HPDE6-E6E7 (cell line): ENCODE results near the gene RRAD.

Source experiments
- DNase-seq: peaks from one replicate; pipeline ENCODE4 v3.0.0; 2011; ENCODE audit warnings: missing footprints; ENCODE audit errors: extremely low spot score

The RRAD gene

DNA sequence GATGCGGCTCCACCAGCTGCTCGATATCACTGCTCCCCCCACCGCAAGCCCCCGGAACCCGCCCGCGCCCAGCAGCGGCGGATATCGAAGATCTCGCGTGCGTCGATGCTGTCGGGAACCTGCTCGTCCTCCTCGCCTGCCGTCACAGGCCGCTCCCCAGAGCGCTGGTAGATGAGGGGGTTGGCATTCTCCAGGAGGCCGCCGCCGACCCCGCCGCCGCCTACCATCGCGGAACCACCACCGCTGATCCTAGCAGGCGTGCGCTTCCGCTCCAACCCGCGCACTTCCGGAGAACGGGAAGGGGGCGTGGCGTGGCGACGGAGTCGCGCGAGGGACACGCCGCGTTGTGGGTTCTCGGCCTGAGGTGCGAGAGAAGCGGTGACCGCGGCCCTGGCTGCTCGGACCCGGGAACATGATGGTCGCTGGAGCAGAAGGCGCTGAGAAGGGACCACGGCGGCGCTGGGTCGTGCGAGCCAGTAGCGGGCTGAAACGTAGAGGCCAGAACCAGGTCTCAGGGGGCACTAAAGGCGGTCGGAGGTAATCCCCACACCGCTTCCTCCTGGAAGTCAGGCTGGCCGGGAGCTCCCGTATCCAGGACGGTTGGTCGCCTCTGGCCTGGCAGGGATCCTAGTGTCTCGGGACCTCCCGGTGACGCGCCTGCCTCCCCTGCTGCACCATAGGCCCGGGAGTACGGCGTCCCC, 9.0 kb upstream of the RRAD start, which contains the start of gene CIAO2B:
TSS of gene CIAO2B (minus strand) at position 265 of the 701 bp plus-strand sequence. CDS start at position 227, 38 bp downstream.
- peak; percentile 76 for DNase-seq

DNA sequence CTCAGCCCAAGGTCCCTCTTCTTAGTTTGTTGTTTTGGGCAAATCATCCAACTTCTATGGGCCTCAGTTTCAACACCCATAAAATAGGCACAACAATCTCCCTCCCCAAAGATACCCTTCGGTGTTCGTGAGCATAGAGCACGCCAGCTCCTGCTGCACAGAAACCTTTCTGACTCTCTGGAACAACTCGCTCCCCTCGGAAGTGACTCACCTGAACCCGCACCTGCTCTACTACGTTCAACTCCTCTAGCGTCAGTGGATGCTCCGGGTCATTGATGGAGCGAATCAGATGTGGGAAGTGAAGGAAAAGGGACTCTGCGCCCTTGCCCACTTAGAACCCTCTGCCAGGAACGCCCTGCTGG, 8.4 kb upstream of the RRAD start:
- DNase-seq: peak; percentile 77

DNA sequence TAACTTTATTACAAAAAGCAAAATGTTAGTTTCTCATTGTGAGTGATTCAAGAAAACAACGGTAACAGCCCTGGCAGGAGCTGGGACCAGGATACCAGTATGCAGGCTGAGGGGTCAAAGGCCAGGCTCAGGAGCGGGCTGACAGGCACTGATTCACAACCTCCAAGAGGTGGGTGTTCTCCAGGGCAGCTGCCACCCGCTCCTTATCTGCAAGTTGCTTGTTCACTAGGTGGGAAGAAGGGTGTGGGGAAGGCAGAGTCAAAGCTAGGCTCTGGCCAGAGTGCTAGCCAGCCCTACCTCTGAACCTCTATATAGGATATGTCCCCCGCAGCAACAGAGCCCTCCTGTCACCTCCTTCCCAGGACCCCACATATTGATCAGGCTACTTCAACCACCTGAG, 6.7 kb upstream of the RRAD start:
- no peak for DNase-seq

DNA sequence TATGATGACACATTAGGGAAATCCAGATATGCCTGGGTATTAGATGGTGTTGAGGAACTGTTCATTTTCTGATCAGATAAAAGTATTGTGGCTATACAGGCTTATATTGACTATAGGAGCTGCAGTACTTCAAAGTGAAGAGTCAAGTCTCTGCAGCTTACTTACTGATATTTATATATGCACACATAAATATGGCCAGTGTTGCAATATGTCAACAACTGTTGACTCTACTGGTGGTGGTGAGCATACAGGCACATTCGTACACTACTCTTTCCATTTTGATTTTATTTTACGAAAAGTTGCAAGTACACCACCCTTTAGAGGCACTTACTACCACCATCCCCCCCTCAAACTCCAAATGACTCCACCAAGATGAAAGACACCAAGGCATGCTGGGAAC, 6.3 kb upstream of the RRAD start:
- no peak for DNase-seq

DNA sequence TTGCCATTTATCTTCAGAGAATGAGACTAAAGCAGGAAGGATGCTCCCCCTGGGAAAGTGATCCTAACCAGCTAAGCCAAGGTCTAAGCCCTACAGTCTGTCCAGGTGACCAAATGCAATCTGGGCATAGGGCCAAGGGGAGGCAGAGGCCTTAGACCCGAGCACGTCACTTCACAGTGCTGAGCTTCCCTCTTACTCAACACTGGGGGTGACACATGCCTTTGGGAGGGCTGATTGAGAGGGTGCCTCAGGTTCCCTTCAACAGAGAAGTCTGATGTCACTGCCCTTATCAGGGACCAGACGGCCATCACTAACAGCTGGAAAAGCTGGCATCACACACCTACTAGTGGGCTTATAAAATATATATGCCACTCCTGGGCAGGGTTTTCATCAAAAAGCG, 4.9 kb upstream of the RRAD start:
- DNase-seq: peak; percentile 82

DNA sequence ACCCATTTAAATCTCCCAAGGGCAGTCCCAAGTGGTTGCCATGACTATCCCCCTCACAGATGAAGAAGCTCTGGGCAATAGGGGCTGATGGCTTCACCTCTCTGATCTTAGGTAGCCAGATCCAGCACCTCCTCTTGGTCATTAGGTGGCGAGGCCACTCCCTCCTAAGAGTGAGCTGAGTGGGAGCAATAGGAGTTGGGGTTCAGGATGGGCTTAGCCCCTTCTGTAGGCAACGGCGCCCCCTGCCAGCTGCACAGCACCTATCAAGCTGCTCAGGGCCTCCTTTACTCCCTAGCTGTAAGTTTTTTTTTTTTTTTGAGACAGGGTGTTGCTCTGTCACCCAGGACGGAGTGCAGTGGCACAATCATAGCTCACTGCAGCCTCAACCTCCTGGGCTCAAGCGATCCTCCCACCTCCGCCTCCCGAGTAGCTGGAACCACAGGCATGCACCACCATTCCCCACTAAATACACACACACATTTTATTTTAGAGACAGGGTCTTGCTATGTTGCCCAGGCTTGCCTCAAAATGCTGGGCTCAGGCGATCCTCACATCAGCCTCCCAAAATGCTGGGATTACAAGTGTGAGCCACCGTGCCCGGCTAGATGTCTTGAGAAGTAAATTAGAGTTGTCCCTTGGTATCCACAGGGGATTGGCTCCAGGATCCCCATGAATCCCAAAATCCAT, 3.5 kb upstream of the RRAD start:
- DNase-seq: no peak

DNA sequence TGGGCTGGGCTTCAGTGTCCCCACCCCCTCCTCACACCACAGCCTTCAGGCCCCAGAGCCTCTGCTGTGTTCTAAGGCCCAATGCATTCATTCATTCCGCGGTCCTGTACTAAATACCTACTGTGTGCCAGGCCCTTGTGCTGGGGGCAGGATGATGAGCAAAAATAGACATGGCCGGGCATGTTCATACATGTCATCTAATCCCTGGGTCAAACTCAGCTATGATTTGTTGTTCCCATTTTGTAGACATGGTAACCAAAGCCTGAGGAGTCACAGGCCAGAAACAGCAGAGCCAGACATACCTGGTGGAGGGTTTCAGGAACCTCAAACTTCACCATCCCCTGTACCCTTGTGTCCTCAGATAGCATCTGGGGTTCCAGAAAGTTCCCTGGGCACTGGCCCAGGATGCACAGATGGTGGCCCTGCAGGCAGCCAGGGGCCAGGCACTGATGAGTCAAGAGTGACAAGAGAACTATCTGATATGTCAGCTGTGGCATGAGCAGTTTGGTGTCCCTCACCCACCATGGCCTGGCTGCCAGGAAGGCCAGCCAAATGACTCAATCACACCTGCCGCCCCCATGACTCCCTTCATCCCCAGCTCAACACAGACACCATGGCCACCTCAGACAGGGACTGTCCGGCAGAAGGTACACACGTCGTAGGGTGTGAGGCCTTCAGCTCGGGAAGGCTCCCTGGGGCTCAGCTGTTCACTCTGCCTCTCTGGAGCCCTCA, 2.7 kb upstream of the RRAD start:
- DNase-seq: no peak

DNA sequence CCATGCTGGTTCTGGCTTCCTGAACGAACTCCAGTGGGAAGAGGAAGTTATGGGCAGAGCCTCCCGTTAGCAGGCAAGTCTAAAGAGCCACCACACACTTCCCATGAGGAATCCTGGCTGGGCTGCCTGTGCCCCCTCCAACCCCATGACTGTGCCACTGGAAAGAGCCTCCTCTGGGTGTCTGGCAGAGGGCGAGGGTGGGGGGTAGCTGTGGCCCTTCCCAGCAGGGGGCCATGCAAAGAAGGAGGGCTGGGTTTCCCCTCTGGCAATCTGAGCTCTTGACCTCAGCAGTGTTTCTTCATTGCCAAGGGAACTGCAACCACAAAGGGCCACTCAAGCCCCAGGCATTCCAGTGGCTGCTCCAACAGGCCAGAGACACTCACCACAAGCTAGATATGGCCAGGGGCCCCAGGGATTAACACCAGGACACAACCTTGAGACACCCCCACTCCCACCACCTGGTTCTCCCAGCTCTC, 1.7 kb upstream of the RRAD start:
- peak; percentile 81 for DNase-seq

DNA sequence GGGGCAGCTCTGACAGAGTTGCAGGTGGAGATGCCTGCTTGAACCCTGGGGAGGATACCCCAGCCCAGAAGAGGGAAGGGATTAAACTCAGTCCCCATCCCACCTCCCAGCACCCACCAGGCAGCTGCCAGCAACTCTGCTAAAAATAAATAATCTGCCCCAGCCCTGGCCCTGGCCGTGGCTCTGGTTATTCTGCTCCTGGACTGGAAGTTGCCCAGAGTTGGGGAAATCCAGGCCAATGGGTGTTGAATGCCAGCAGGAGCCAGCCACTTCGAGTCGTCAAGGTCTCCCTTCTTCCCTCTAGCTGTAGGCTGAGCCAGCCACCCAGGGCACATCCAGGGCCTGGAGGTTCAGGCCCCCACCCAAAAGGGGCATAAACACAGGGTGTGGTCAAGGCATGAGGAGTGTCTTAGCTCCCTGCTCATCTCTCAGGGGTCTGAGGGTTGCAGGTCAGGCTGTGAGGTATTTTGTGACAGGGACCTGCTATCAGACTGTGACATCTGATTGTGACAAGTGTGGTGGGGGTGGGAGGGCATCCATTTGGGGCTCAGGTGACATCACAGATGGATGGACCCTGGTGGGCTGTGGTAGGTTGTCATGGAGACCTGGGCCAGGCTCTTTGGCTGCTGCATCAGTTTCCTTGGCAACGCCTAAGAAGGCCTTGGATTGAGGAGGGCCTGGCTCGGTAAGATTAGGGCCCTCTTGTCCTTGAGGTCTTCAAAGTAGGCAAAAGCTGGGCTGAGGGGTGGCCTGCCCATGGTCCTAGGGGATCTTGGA, 1.0 kb upstream of the RRAD start:
- no peak for DNase-seq

DNA sequence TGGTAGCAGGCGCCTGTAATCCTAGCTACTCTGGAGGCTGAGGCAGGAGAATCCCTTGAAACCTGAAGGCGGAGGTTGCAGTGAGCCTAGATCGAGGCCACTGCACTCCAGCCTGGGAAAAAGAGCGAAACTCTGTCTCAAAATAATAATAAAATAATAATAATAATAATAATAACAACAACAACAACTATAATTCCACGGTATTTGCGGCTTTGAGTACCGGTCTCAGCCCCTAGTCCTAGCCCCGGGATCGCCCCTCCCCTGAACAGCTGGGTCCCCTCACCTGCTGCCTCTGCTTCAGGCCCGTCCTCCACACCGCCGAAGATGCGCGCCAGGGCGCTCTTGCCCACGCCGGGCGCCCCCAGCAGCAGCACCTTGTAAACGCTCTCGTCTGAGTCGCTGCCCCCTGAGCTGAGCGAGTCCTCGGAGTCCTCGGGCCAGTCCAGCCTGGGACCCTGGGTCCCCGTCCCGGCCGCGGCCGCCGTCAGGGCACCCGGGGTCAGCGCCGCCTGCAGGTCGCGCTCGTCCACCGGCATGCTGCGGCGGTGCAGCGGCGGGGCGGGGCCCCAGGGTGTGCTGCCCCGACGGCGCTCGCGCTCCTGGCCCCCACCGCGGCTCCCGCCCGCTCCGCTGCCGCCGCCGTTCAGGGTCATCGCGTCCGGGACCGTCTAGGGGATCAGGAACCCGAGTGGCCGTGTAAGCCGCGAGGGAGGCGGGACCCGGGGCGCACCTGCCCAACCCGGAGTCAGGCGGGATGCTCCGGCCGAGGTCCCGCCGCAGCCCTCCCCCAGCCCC, 611 bp downstream of the RRAD start:
- no peak for DNase-seq

DNA sequence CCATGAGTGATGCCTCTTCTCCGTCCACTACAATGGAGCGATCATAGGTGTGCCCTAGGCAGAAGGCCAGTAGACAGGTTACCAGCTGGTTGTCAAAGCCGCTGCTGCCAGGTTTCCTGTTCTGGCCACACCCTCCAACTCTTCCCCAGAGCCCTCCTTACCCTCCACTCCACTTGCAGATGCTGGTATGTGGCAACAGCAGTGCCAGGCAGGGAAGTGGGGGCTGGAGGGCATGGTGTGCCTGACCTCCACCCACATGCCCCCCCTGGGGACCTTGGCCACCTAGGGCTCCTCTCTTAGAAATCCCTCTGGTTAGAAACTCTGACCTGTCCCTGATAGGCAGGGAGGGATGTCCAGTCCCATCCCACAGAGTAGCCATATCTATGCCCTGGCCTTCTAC, 1.5 kb downstream of the RRAD start:
- DNase-seq: no peak

DNA sequence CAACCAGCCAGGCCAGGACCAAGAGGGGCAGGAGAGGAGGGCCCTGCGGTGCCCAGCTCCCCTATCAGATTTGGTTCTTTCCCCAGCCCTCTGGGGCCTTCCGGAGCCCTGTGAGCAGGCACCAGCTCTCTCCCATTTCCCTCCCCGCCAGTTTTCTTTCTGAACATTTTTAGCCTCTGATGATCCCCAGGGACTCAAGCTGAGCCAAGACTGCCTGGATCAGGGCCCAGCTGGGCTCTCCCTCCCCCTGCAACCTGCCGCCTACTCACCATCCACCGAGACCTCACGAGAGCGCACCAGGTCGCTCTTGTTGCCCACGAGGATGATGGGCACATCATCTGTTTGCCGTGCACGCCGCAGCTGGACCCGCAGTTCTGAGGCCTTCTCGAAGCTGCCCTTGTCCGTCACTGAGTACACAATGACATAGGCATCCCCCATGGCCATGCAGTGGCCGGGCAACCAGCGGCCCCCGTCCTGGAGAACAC, 2.0 kb downstream of the RRAD start:
- DNase-seq: no peak

DNA sequence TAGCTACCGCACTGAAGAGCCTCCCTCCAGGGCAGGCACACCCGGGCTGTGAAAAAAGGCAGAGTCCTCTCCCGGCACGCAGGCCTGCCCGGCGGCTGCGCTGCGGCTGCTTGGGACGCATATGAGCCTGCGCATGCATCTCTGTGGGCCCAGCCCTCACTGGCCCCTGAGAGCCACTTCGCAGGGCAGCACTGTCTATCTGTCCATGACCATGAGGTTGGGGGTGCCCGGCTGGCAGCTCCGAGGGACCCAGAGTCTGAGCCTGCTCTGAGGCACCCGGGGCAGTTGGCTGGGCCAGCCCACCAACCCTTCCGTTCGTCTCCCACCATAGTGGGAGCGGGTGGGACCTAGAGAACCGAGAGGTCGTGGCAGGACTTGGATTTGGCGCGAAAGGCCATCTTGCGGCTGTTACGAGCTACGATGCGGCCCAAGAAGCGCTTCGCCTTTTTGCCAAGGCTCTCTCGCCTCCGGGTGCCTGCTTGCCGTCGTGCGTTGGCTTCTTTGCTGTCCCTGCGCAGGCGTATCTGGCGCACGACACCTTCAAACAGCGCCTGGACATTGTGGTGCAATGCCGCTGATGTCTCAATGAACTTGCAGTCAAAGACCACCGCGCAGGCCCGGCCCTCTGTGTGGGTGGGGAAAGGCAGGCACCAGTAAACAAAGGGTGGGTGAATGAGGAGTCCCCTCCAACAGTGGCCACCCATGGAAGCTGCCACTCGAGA, 3.4 kb downstream of the RRAD start:
- no peak for DNase-seq

DNA sequence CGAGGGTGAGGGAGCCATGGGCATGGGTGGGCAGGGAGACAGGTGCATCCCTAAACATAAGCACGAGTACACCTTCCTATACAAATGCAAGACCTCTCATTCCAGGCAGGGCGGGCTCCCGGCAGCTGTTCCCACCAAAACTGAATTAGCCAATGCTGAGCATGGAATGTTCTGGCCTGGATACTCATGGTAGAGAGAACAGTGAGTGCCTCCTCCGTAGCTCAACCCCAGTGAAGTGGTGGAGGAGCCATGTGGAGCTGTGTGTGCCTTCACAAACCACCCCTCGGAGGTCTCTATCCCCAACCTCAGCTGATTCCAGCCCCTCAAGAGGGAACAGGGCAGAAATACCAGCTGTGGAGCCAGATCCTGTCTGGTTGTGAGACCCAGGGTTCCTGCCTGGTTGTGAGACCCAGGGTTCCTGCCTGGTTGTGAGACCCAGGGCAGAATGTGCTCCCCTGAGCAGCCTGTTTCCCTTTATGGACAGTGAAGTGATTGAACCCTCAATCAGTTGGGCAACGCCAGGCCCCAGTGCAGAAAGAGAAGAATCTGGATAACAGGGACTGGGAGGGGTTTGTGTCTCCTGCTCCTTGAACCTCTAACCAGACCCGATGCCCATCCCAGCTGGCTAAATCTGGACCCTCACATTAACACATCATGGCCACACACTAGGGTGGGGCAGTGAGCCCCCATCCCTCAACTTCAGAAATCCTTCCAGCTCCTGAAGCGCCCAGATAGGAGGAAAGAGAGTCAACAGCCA, 4.2 kb downstream of the RRAD start:
- DNase-seq: no peak

DNA sequence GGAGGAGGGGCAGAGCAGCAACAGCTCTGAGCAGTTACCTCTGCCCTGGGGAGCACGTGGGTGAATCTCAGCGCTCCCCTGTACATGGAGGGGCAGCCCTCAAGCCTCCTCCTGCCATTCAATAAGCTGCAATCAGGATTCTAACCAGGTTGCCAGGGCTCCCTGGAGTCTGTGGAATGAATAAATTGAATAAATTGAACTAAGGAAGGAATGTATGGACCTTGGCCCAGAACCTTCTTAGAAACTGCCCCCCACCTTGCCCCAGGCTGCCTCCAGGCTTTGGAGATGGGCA, 5.1 kb downstream of the RRAD start:
- DNase-seq: no peak

DNA sequence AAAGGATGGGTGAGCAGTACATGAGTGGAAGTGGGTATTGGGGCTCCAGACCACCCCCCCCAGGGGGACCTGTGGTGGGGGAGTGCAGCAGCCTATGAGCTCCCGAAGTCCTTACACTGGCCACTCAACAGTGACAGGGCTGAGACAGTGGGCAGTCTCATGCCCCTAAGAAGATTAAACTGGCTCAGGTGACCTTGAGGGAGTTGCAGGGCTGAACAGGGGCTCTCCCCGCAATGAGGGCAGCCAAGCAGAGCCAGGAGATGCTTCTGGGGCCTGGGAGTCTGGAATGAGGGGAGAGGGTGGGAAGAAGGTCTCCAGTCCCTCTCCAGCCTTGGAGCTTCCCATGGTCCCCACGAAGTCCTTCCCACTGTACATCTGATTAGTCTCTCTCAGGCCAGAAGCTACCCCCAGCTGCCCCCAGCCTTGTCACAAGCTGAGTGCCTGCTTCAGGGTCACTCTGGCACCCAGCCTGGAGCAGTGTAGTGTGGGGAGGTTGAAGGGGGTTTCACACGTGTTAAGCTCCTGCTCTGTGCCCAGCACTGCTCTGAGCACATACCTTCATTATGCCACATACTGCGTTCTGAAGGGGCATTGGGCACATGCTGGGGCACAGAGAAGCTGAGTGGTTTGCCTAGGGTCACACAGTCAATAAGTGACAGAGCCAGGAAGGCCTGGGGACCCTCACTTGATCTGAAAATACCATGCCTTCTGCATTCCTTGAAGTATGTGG, 5.6 kb downstream of the RRAD start:
- no peak for DNase-seq

DNA sequence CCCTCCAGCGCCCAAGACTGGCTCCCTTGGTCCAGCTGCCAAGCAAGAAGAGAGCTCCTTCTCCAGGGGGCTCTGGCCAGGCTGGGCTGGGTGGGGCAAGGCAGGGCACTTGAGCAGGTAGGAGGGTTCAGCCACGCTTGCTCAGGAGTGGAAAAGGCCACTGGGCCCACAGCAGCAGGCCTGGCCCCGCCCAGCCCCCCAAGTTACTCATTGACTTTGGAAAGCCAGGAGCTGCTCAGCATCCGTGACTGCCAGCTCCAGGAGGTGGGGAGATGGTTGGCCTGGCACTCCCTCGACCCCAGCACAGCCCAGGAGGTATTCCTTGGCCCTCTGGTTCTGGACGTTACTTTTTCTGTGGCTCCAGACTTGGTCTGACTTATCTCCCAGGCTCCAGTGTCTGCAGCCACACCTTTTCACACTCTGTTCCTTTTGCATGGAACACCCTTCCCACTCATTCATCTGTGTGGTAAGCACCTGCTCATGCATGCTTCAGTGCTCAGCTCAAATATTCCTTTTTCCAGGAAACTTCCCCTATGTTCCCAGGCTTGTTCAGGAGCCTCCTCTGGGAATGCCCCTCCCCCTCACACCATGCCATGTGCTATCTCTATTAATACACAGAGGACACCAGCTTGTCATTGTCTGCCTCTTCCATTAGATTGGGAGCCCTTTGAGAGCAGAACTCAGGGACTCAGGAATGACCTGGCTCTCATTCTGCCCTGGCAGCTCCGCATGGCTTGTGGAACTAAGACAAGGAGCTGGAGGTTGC, 6.3 kb downstream of the RRAD start, which contains the start of gene CDH16:
TSS of gene CDH16 (minus strand) at position 83 of the 766 bp plus-strand sequence. CDS start 820 bp downstream, outside the sequence.
- DNase-seq: no peak

DNA sequence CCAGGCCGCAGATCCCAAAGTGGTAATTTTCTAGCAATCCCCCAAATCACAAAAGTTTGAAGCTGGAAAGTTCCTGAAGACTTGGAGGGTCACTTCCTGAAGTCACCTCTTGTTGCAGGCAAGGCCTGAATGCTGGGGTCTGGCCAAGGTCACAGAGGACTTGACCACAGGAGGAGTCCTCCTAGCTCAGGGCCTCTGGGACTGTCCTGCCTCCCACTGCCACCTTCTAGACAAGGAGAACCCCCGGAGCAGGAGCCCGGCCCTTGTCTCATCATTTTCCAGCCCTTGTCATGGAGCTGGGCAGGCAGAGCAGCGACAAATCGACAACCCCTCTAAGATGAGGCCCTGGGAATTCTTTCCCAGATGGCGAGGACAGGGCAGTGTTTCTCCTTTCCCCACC, 7.0 kb downstream of the RRAD start:
- DNase-seq: no peak
